Measurements from ENCODE around the gene SCN1A.

SCN1A gene

DNA sequence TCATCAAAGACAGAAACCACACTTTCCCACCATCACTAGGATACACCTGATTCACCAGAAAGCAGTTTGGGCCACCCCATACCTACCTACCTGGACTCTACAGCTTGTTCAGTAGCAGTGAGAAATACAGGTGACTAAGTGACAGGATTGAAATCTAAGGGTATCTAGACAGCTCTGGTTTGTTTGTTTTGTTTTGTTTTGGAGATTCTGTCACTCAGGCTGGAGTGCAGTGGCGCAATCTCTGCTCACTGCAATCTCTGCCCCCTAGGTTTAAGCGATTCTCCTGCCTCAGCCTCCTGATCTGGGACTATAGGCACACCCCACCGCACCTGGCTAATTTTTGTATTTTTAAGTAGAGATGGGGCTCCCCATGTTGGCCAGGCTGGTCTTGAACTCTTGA lies 177.4 kb downstream of the SCN1A start:
- H3K27ac ChIP-seq (ENCODE audit: low read length): no peak overlapping the region
- H3K9me3 ChIP-seq (ENCODE audit: control insufficient read depth in 1 of 2, low read length in 2 of 2): no peaks in the 10 kb centered on the region
- H3K36me3 ChIP-seq (ENCODE audit: control insufficient read depth in 1 of 2, insufficient read depth in 2 of 2, low read length in 2 of 2): peaks cover 5 to 6% of the 10 kb centered on the region in 2 donors
- peaks cover 6 to 21% of the 10 kb centered on the region in 2 donors for H3K4me1 ChIP-seq (ENCODE audit: control insufficient read depth in 1 of 2, insufficient read depth in 2 of 2, low read length in 2 of 2)
- H3K27me3 ChIP-seq (ENCODE audit: low read depth, low read length): no peaks in the 10 kb centered on the region
- H3K4me3 ChIP-seq (ENCODE audit: low read depth in 1 of 2, low read length in 2 of 2): no peak overlapping the region

DNA sequence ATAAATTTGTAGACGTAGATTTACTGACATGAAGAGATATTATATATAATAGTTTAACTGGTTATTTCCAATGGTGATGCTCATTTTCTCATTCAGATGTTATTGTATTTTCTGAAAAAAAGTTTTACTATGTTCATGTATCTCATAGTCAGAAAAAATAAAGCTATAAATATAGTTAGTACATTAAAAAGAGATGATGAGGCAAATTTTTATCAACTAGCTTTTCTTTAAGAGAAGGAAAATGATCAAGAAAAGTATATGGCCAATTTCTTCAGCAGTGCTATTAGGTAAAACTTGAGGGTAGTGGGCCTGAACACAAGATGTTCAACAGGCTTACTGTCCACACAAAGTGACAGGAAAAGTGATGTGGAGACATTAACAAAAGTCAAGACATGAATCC lies 186.0 kb downstream of the SCN1A start:
- Histone ChIP-seq H3K4me3 (ENCODE audit: low read depth in 1 of 2, low read length in 2 of 2) (no peak overlapping the region), H3K4me1 (ENCODE audit: control insufficient read depth in 1 of 2, insufficient read depth in 2 of 2, low read length in 2 of 2) (no peaks in the 10 kb centered on the region), H3K36me3 (ENCODE audit: control insufficient read depth in 1 of 2, insufficient read depth in 2 of 2, low read length in 2 of 2) (peaks cover 26 to 40% of the 10 kb centered on the region in 2 donors), H3K9me3 (ENCODE audit: control insufficient read depth in 1 of 2, low read length in 2 of 2) (no peaks in the 10 kb centered on the region), H3K27me3 (ENCODE audit: low read depth, low read length) (no peaks in the 10 kb centered on the region), H3K27ac (ENCODE audit: low read length) (no peak overlapping the region)

DNA sequence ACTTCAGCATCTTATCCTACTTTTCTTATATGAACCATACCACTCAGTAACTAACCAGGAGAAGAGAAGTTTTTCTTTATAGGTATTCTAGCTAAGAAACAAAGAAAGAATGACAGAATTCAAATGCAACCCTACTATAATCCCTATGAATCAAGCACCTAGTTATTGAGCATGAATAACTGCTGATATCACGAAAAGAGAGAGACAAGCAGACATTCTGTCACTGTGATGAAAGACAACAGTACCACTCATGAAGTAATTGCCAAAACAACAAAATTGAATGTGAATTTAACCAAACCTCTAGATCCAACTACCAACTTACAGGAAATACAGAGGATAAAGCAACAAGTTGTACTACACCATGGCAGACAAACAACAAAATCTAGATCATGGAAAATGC lies 189.6 kb downstream of the SCN1A start:
- Histone ChIP-seq H3K27me3 (ENCODE audit: low read depth, low read length) (no peaks in the 10 kb centered on the region), H3K9me3 (ENCODE audit: control insufficient read depth in 1 of 2, low read length in 2 of 2) (no peaks in the 10 kb centered on the region), H3K4me3 (ENCODE audit: low read depth in 1 of 2, low read length in 2 of 2) (no peak overlapping the region), H3K4me1 (ENCODE audit: control insufficient read depth in 1 of 2, insufficient read depth in 2 of 2, low read length in 2 of 2) (no peaks in the 10 kb centered on the region), H3K36me3 (ENCODE audit: control insufficient read depth in 1 of 2, insufficient read depth in 2 of 2, low read length in 2 of 2) (peaks cover 26 to 43% of the 10 kb centered on the region in 2 donors), H3K27ac (ENCODE audit: low read length) (no peak overlapping the region)
